SK-N-SH (cell line): ENCODE data around the gene UPP2. TPM values are rescaled to one million over a fixed set of nuclear protein-coding genes. Genes with fewer than 3 reads are reported as not detected.

Experiments used
- CTCF ChIA-PET: fragments of 300-600, 350-600 bp; formaldehyde crosslinking; extraction: SDS; loops from one replicate; lab custom pipeline; 2021; lab: Yijun Ruan, JAX
- POLR2A ChIA-PET: fragments of 350-600 bp; sonication (Branson Sonifier 250); formaldehyde crosslinking; extraction: SDS; loops from one replicate; lab custom pipeline; 2020; ENCODE audit warnings: antibody characterized with exemption, inconsistent platforms; lab: Yijun Ruan, JAX
- DNase-seq: peaks from one replicate; pipeline ENCODE4 v3.0.0; 2012
- H2AFZ ChIP-seq: fragments of 200-600 bp; sonication (generic); 2 replicates; pipeline ENCODE4 v1.8.1; 2016; ENCODE audit warnings: antibody characterized with exemption, mild to moderate bottlenecking, low read depth
- H3F3A ChIP-seq: fragments of 200-600 bp; sonication (generic); replicated peaks from 2 replicates; pipeline ENCODE3; 2016; ENCODE audit warnings: antibody characterized with exemption, mild to moderate bottlenecking; ENCODE audit not compliant: insufficient read depth
- H3K27ac ChIP-seq, 2 experiments: fragments of 200-500 bp in 1 of 2; fragments of 200-600 bp in 1 of 2; sonication (Bioruptor generic) in 1 of 2; sonication (generic), shearing (Covaris generic) in 1 of 2; 2 replicates each; pipeline versions ENCODE4 v1.5.1 to v1.6.1; 2014 to 2016; ENCODE audit warnings: low read depth in 2 of 2, inconsistent platforms in 1 of 2, low read length in 1 of 2, mild to moderate bottlenecking in 1 of 2, mixed read lengths in 1 of 2
- H3K27me3 ChIP-seq: fragments of 200-600 bp; sonication (generic), shearing (Covaris generic); 2 replicates; pipeline ENCODE4 v1.6.1; 2016; ENCODE audit warnings: mixed run types; ENCODE audit not compliant: insufficient read depth
- H3K36me3 ChIP-seq, 2 experiments: fragments of 200-500 bp in 1 of 2; fragments of 200-600 bp in 1 of 2; sonication (Bioruptor generic) in 1 of 2; sonication (generic) in 1 of 2; replicated peaks in 1 of 2; 2 replicates each; pipeline versions ENCODE3 to v1.5.1; 2014 to 2016; ENCODE audit warnings: low read length in 1 of 2, mild to moderate bottlenecking in 1 of 2; ENCODE audit not compliant: insufficient read depth in 2 of 2, control insufficient read depth in 1 of 2
- H3K4me1 ChIP-seq, 2 experiments: fragments of 200-500 bp in 1 of 2; fragments of 200-600 bp in 1 of 2; sonication (Bioruptor generic) in 1 of 2; sonication (generic), shearing (Covaris generic) in 1 of 2; 2 replicates each; pipeline versions ENCODE4 v1.5.1 to v1.6.1; 2014 to 2016; ENCODE audit warnings: low read depth in 1 of 2, low read length in 1 of 2, mixed run types in 1 of 2; ENCODE audit not compliant: insufficient read depth in 2 of 2, control insufficient read depth in 1 of 2
- H3K4me2 ChIP-seq: fragments of 200-600 bp; sonication (generic), shearing (Covaris generic); 2 replicates; pipeline ENCODE4 v1.6.1; 2017; ENCODE audit warnings: mixed run types
- H3K4me3 ChIP-seq, 2 experiments: fragments of 200-500 bp in 1 of 2; fragments of 200-600 bp in 1 of 2; sonication (Bioruptor generic) in 1 of 2; sonication (generic), shearing (Covaris generic) in 1 of 2; 2 replicates each; pipeline versions ENCODE4 v1.5.1 to v1.8.1; 2014 to 2016; ENCODE audit warnings: low read depth in 2 of 2, inconsistent platforms in 1 of 2, low read length in 1 of 2, mild to moderate bottlenecking in 1 of 2, mixed read lengths in 1 of 2, moderate library complexity in 1 of 2
- H3K79me2 ChIP-seq: fragments of 200-600 bp; sonication (generic); 2 replicates; pipeline ENCODE4 v1.8.1; 2017; ENCODE audit warnings: mild to moderate bottlenecking; ENCODE audit not compliant: insufficient read depth
- H3K9ac ChIP-seq: fragments of 200-600 bp; sonication (generic); 2 replicates; pipeline ENCODE4 v1.6.1; 2017; ENCODE audit warnings: mixed run types
- H3K9me2 ChIP-seq: fragments of 200-600 bp; sonication (generic); 2 replicates; pipeline ENCODE4 v1.6.1; 2017; ENCODE audit warnings: mixed run types
- H3K9me3 ChIP-seq: fragments of 200-600 bp; sonication (generic); 2 replicates; pipeline ENCODE4 v1.6.1; 2017; ENCODE audit warnings: mixed run types, mild to moderate bottlenecking, moderate library complexity
- H4K20me1 ChIP-seq: fragments of 200-600 bp; sonication (generic); 2 replicates; pipeline ENCODE4 v1.6.1; 2017; ENCODE audit warnings: mild to moderate bottlenecking, mixed run types; ENCODE audit not compliant: insufficient read depth
- CHD2 ChIP-seq: fragments of 150-350 bp; IDR thresholded peaks from 2 replicates; pipeline ENCODE4 v1.6.1; 2018; ENCODE audit warnings: low read length; ENCODE audit not compliant: partially characterized antibody
- CTCF ChIP-seq: fragments of 200-600 bp; sonication (generic); IDR thresholded peaks from 2 replicates; pipeline ENCODE4 v1.6.1; 2017; ENCODE audit warnings: antibody characterized with exemption, mild to moderate bottlenecking, moderate library complexity
- FOXM1 ChIP-seq: IDR thresholded peaks from 2 replicates; pipeline ENCODE4 v1.4.0; 2012; ENCODE audit warnings: low read depth, mild to moderate bottlenecking
- NRF1 ChIP-seq: IDR thresholded peaks from 2 replicates; pipeline ENCODE4 v1.6.1; 2012; ENCODE audit warnings: low read depth, mild to moderate bottlenecking, low read length
- RAD21 ChIP-seq: IDR thresholded peaks from 2 replicates; pipeline ENCODE4 v1.6.1; 2012; ENCODE audit warnings: mild to moderate bottlenecking, low read length
- SIN3A ChIP-seq: IDR thresholded peaks from 2 replicates; pipeline ENCODE4 v1.6.1; 2012; ENCODE audit warnings: low read depth, mild to moderate bottlenecking, low read length, moderate library complexity, borderline replicate concordance
- TCF12 ChIP-seq: IDR thresholded peaks from 2 replicates; pipeline ENCODE4 v1.4.0; 2012
- USF2 ChIP-seq: fragments of 150-350 bp; IDR thresholded peaks from 2 replicates; pipeline ENCODE4 v1.6.1; 2017; ENCODE audit warnings: antibody characterized with exemption, low read length, low read depth, borderline replicate concordance
- WGBS: methylation state at CpG from one replicate; pipeline ENCODE4 v1.1.6; 2017; ENCODE audit warnings: low lambda C conversion rate; 5-methylcytosine and 5-hydroxymethylcytosine counted together
- polyA plus RNA-seq, 3 experiments: library from polyadenylated mRNA; depleted of rRNA; stranded (reverse); fragments of >200 nt; gene quantifications; 2 replicates each; pipeline ENCODE4 v1.2.3, GENCODE V29; 2012
- TF ChIP-seq, protein P1 (sequence below): IDR thresholded peaks from 2 replicates; pipeline ENCODE4 v1.6.1; 2012; ENCODE audit warnings: mild to moderate bottlenecking, low read depth, low read length, moderate library complexity
- TF ChIP-seq, protein P2 (sequence below): fragments of 150-350 bp; IDR thresholded peaks from 2 replicates; pipeline ENCODE4 v1.6.1; 2016; ENCODE audit warnings: mild to moderate bottlenecking, low read depth, low read length

Gene UPP2
- polyA plus RNA-seq, 1 of the 3 experiments (the other 2 are of a cell fraction) = not detected

- H3K9ac ChIP-seq = no peak overlapping the region
- TF ChIP-seq SIN3A (no peak), USF2 (no peak), TCF12 (no peak), NRF1 (no peak), RAD21 (no peak), CTCF (no peak), CHD2 (no peak)
- TF ChIP-seq, protein P1, sequence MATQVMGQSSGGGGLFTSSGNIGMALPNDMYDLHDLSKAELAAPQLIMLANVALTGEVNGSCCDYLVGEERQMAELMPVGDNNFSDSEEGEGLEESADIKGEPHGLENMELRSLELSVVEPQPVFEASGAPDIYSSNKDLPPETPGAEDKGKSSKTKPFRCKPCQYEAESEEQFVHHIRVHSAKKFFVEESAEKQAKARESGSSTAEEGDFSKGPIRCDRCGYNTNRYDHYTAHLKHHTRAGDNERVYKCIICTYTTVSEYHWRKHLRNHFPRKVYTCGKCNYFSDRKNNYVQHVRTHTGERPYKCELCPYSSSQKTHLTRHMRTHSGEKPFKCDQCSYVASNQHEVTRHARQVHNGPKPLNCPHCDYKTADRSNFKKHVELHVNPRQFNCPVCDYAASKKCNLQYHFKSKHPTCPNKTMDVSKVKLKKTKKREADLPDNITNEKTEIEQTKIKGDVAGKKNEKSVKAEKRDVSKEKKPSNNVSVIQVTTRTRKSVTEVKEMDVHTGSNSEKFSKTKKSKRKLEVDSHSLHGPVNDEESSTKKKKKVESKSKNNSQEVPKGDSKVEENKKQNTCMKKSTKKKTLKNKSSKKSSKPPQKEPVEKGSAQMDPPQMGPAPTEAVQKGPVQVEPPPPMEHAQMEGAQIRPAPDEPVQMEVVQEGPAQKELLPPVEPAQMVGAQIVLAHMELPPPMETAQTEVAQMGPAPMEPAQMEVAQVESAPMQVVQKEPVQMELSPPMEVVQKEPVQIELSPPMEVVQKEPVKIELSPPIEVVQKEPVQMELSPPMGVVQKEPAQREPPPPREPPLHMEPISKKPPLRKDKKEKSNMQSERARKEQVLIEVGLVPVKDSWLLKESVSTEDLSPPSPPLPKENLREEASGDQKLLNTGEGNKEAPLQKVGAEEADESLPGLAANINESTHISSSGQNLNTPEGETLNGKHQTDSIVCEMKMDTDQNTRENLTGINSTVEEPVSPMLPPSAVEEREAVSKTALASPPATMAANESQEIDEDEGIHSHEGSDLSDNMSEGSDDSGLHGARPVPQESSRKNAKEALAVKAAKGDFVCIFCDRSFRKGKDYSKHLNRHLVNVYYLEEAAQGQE = no peak
- no peaks in the 10 kb centered on the region for H3K4me1 ChIP-seq
- ChIA-PET CTCF (no interaction called here), POLR2A (no interaction called here)
- DNase-seq = no peak
- H3K9me2 ChIP-seq = no peaks in the 10 kb centered on the region
- no peak overlapping the region for H2AFZ ChIP-seq
- H3K27ac ChIP-seq = no peak overlapping the region
- no peak overlapping the region for H3K4me3 ChIP-seq
- H3K27me3 ChIP-seq = no peaks in the 10 kb centered on the region
- H3K36me3 ChIP-seq = no peaks in the 10 kb centered on the region
- no peak overlapping the region for H3K4me2 ChIP-seq
- H3K9me3 ChIP-seq = no peaks in the 10 kb centered on the region
- no peaks in the 10 kb centered on the region for H4K20me1 ChIP-seq
- 63% methylated on average over 4 of the region's 4 CpGs for WGBS
- no peaks in the 10 kb centered on the region for H3F3A ChIP-seq
- H3K79me2 ChIP-seq = no peaks in the 10 kb centered on the region
Observed at GRCh38 chr2:158134055-158134454, 32.4 kb downstream of the UPP2 start.

DNA sequence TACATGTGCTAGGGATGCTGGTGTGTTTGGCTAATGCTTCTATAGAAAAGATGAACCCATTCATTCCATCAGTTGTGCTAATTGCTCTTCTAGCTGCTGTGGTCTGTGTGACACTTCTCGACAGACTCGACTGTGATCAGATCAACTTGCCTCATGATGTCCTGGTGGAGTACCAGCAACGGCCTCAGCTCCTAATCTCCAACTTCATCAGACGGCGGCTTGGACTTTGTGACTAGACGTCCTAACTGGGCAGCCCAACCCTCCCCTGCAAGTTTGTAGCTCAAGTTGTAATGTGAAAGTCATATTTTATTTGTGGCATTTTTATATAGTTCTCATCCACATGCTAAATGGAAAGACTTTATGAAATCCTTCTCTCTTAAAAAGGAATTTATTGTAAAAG, 33.0 kb downstream of the UPP2 start:
- TF ChIP-seq, protein P2, sequence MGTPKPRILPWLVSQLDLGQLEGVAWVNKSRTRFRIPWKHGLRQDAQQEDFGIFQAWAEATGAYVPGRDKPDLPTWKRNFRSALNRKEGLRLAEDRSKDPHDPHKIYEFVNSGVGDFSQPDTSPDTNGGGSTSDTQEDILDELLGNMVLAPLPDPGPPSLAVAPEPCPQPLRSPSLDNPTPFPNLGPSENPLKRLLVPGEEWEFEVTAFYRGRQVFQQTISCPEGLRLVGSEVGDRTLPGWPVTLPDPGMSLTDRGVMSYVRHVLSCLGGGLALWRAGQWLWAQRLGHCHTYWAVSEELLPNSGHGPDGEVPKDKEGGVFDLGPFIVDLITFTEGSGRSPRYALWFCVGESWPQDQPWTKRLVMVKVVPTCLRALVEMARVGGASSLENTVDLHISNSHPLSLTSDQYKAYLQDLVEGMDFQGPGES = no peak
- no peak for TF ChIP-seq FOXM1
- H3K4me1 ChIP-seq = no peaks in the 10 kb centered on the region
- no peaks in the 10 kb centered on the region for H3K9me3 ChIP-seq
- H3K4me2 ChIP-seq = no peak overlapping the region
- no peaks in the 10 kb centered on the region for H4K20me1 ChIP-seq
- H3K27me3 ChIP-seq = no peaks in the 10 kb centered on the region
- H3K27ac ChIP-seq = no peak overlapping the region
- no peak overlapping the region for H3K4me3 ChIP-seq
- ChIA-PET CTCF (no interaction called here), POLR2A (no interaction called here)
- no peak overlapping the region for H2AFZ ChIP-seq
- 67% methylated on average over 6 of the region's 6 CpGs for WGBS
- H3K79me2 ChIP-seq = no peaks in the 10 kb centered on the region
- DNase-seq = no peak
- H3K9ac ChIP-seq = no peak overlapping the region
- H3K36me3 ChIP-seq = no peaks in the 10 kb centered on the region
- H3K9me2 ChIP-seq = no peaks in the 10 kb centered on the region
- H3F3A ChIP-seq = no peaks in the 10 kb centered on the region
